CD4-positive, alpha-beta T cell treated with Interleukin-10 for 1 hour (primary cell): ENCODE results near the gene SVOPL.

Experiments
- DNase-seq: peaks from one replicate; pipeline ENCODE4 v3.0.0-alpha.2; 2020

Gene SVOPL

DNA sequence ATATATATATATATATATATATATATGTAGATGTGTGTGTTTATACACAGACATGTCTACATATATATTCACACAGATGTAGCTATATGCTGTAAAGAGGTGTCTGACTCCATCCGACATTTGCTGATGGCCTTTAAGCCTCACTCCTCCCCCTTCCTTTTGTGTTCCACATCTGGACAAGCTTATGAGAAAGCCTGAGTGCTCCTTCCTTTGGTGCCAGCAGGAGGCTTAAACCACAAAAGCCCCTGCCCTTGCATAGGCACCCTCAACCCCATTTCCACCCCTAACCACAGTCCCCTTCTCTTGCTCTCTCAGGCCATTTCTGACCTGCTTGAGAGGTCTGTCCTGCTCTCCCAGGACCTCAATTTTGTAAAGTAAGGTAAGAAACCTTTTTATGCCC, 98.7 kb downstream of the SVOPL start:
- DNase-seq, result no peak

GRCh38 chr7:138595454-138595853, 105.7 kb downstream of the SVOPL start:
- no peak for DNase-seq

- DNase-seq, result no peak
These were observed 111.0 kb downstream of the SVOPL start for GRCh38 chr7:138590154-138590553.

DNA sequence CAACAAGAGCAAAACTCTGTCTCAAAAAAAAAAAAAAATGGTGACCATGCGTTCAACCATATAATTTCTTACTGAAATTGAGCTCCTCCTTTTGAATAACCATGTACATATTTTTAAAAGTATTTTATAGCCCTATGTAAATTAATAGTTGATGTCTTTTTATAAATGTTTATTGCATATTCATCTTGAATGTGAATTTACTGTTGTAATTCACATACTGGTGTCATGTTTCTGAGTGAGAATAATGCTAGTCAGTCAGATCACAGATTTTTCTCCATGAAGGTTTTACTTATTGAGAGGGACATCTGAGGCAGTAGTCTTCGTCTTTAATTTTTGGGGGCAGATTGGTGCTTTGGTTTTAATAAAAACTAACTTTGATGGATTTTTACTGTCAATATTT, 112.2 kb downstream of the SVOPL start:
- DNase-seq, result no peak

DNA sequence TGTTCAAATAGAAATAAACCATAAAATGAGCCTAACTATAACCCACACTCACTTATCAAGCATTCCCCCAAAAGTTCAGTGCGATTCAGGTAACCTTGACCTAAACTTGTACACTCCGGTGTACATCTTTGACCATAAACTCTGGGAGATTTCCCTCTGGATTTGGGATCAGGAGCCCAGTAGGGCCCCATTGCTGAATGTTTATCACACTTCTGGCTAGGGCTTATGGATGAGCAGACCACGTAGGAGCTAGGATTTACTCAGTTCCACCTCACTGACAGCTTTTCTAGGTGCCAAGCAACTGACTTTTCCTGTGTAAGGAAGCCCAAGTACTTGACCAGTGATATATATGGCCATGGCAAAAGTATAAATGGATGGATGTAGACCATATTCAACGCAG, 113.7 kb downstream of the SVOPL start:
- DNase-seq, result no peak

- no peak for DNase-seq
These were observed 115.7 kb downstream of the SVOPL start for GRCh38 chr7:138585283-138585993.

- no peak for DNase-seq
These were observed 116.5 kb downstream of the SVOPL start for GRCh38 chr7:138584696-138585095.

DNA sequence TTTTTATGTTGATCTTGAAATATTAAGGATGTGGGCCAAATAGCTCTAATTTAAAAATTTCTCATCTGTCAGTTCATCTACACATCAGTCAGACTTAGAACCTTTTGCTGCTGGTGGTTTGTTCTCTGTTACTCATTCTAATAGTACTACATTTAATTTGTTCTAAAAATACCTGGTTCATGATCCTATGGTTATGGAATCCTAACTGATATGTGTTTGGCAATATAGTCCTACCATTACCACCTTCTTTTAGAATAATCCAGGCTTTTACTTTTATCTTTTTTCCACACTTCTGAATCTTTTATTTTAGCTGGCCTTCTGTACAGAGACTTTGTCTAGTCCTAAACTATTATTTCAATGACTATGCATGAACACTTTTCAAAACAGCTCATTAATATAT, 116.9 kb downstream of the SVOPL start:
- no peak for DNase-seq

DNA sequence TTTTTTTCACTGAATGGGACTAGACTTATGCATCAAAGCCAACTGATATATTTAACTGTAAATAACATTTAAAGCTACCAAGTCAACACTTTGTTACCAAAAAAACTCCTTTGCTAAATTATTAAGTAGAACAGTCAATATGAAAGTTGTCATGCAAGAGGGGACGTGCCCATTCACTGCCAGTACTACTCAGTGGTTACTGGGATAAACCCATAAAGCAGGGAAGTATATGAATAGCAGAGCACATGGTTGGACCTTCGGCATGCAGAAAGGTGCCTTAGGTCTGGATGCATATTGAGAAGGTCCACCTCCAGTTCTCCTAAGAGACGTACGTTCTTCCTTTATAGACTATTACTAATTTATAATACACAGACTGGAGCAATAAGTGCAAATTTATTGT, 120.1 kb downstream of the SVOPL start:
- DNase-seq, result no peak

- no peak for DNase-seq
These were observed 121.5 kb downstream of the SVOPL start for GRCh38 chr7:138579671-138580070.

DNA sequence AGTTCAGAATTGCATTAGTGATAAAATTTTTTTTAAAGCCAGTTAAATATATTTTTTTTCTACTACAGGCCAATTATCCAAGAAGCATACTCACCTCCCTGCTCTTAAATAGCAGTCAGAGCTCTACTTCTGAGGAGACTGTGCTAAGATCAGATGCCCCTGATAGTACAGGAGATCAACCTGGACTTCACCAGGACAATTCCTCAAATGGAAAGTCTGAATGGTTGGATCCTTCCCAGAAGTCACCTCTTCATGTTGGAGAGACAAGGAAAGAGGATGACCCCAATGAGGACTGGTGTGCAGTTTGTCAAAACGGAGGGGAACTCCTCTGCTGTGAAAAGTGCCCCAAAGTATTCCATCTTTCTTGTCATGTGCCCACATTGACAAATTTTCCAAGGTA, 122.0 kb downstream of the SVOPL start:
- no peak for DNase-seq

- DNase-seq, result no peak
These were observed 125.2 kb downstream of the SVOPL start for GRCh38 chr7:138575897-138576428.

- no peak for DNase-seq
These were observed 127.4 kb downstream of the SVOPL start for GRCh38 chr7:138573741-138574140.

- no peak for DNase-seq
These were observed 130.4 kb downstream of the SVOPL start for GRCh38 chr7:138570715-138571114.

DNA sequence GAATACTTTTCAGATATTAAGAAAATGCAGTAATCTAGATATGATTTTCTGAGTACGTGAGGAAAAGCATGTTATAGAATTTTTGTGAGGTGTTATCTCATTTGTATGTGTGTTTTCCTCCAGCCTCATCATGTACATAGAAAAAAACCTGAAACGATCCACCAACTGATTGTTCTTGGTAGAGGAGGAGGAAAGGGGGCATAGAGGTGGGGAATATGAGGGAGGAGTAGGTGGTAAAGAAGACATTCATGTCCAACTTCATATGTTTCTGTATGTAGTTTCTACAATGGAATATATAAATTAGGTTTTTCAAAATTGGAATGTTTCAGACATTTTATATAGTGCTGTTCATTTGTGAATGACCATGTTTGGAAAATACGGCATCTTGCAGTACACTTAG, 131.7 kb downstream of the SVOPL start:
- DNase-seq, result no peak

GRCh38 chr7:138568655-138569054, 132.5 kb downstream of the SVOPL start:
- DNase-seq, result no peak

DNA sequence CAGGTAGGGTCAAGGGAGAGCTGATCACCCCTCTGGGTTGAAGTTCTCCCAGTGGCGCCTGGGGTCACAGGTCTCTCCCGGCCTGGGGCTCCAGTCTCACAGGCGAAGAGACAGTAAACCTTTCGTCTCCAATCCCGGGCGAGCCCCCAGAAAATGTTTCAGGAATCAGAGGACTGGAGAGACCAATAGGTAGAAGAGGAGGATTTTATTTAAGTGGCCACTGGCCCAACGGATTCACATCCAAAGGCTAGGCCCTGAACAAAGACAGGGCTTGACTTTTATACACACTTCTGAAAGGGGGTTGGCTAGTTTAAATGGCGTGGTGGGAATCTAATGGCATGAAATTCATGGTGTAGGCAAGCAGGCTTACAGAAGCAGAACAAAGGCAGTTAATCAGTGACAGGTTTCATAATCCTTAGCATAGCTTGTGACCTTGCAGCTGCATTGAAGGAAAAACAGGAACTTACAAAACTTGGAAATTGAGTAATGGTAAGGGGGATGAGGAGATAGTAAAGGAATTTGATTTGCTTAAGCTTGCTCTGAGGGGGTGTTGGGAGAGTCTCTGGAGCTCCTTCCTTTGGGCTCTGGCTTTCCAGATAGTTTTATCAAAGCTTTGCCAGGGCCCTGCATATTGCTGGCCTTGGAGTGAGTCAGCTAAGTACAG, 135.6 kb downstream of the SVOPL start:
- DNase-seq, result no peak

DNA sequence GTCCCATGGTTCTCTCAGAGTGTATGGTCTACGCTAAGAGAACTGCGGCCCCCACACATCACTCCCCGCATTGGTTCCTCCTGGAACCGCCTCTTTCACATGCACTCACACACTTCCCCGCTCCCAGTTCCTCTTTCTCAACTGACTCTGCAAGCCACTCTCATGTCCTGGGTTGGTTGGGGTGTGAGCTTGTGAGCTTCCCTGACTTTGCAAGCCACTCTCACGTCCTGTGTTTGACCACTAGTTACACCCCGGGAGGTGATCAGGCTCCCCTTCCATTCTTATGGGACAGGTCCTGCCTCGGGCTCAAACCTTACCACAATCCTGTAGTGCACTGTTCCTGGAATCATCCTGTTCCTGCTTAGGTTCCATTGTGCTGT, 136.1 kb downstream of the SVOPL start:
- DNase-seq, result no peak

DNA sequence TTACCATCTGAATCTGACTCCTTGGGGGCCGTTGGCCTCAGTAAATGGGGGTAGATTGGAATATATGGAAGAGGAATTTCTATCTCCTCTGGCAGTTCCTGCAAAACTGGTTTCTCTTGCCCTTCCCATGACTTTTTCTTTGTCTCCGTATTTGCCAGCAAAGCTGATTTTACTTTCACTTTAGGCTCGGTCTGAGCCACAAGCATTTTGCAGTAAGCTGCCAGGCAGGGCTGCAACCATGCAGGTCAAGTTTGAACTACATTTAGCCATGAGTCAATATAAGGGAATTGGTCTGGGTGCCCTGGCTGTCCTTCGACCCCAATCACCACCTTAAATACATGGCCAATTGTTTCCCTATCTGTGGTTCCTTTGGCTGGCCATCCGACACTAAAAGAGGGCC, 136.8 kb downstream of the SVOPL start:
- DNase-seq, result no peak

- DNase-seq, result no peak
These were observed 137.4 kb downstream of the SVOPL start for GRCh38 chr7:138563808-138564207.

- no peak for DNase-seq
These were observed 141.7 kb downstream of the SVOPL start for GRCh38 chr7:138559448-138559847.

DNA sequence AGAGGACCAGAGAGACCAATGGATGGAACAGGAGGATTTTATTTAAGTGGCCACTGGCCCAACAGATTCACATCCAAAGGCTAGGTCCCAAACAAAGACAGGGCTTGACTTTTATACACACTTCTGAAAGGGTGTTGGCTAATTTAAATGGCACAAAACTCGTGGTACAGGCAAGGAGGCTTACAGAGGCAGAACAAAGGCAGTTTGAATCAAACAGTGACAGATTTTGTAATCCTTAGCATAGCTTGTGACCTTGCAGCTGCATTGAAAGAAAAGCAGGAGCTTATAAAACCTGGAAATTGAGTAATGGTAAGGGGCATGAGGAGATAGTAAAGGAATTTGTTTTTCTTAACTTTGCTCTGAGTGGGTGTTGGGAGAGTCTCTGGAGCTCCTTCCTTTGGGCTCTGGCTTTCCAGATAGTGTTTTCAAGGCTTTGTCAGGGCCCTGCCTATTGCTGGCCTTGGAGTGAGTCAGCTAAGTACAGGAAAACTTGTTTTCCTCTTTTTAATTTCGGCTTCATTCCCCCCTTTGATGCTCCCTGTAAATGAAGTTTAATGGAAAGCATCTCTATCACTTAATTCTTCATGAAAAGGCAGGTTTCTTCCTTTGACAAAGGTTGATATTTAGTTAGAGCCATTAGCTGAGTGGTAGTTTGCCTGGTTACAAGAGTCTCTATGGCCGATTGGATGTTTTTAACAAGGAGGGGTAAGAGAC, 144.2 kb downstream of the SVOPL start:
- DNase-seq, result no peak

DNA sequence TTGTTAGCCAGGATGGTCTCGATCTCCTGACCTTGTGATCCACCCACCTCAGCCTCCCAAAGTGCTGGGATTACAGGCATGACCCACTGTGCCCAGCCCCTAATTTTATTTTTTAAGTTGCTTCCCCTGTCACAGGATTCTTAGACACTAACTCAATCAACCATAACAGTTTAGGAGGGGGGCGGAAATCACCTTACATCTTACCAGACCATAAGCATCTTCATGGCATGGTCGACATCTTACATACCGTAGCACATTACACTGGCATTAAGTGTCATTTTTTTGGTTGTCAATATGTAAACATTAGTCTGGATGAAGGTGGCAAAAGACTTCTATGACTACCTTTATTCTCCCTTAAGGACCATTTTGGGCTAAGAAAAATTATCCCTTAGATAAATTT, 145.5 kb downstream of the SVOPL start:
- DNase-seq, result no peak

GRCh38 chr7:138554674-138555073, 146.5 kb downstream of the SVOPL start:
- no peak for DNase-seq
